Uterus (tissue), 4 donors: ENCODE results near the gene MAPKAPK2. TPM values are rescaled to one million over a fixed set of nuclear protein-coding genes. Genes with fewer than 3 reads are reported as not detected.
A peak's percentile ranks its signal among the peaks of the same experiment; 100 is the strongest.
"Not testable (repeated sequence)": the region's sequence is repeated elsewhere in the genome, so short reads cannot be mapped to it uniquely, and the experiment has no call there.

Experiments
- DNase-seq, 2 donors: peaks; one replicate each; pipeline ENCODE4 v3.0.0-alpha.2; 2019 to 2020
- H3K27ac ChIP-seq, 2 donors: fragments of 200-600 bp; sonication (generic); 1 replicate in 1 of 2; 2 replicates in 1 of 2; pipeline ENCODE4 v1.5.1; 2016 to 2018
- H3K27me3 ChIP-seq, 2 donors: fragments of 200-600 bp; sonication (generic); one replicate each; pipeline ENCODE4 v1.5.1; 2018 to 2019; ENCODE audit warnings: control low read depth in 1 of 2
- H3K36me3 ChIP-seq, 2 donors: fragments of 200-600 bp; sonication (generic); one replicate each; pipeline ENCODE4 v1.5.1; 2019; ENCODE audit warnings: control low read depth in 1 of 2
- H3K4me1 ChIP-seq, 2 donors: fragments of 200-600 bp; sonication (generic); one replicate each; pipeline ENCODE4 v1.5.1; 2018 to 2019; ENCODE audit warnings: control low read depth in 1 of 2
- H3K4me3 ChIP-seq, 2 donors: fragments of 200-600 bp; sonication (generic); 1 replicate in 1 of 2; 2 replicates in 1 of 2; pipeline ENCODE4 v1.5.1; 2018 to 2019; ENCODE audit warnings: mild to moderate bottlenecking in 1 of 2
- H3K9me3 ChIP-seq, 2 donors: fragments of 200-600 bp; sonication (generic); one replicate each; pipeline ENCODE4 v1.5.1; 2019; ENCODE audit warnings: control low read depth in 1 of 2
- POLR2A ChIP-seq, 2 donors: fragments of 450-650 bp; IDR thresholded peaks; one replicate each; pipeline ENCODE4 v1.6.1; 2016; ENCODE audit warnings: antibody characterized with exemption in 2 of 2, mild to moderate bottlenecking in 1 of 2, moderate library complexity in 1 of 2
- intact Hi-C: fragments of 100-400 bp; cut with DNase I; formaldehyde crosslinking; loops from one replicate; pipeline ENCODE4 v1.15.1; 2023; ENCODE audit warnings: low total_unique reads
- total RNA-seq, 4 donors: library from RNA; depleted of rRNA in 3 of 4; stranded (reverse); fragments of >200 nt in 3 of 4; gene quantifications; one replicate each; pipeline versions ENCODE4 v1.1.0 to v1.2.4, GENCODE V29; 2014 to 2023
- TF ChIP-seq, protein P1 (sequence below), 4 experiments: fragments of 200-600 bp in 2 of 4; fragments of 450-650 bp in 2 of 4; sonication (generic) in 2 of 4; IDR thresholded peaks; one replicate each; pipeline ENCODE4 v1.5.1; 2016 to 2019; ENCODE audit warnings: antibody characterized with exemption in 4 of 4, mild to moderate bottlenecking in 2 of 4, moderate library complexity in 1 of 4
- donor health status: DM: yes; HTN: yes; CAD: no.

MAPKAPK2 gene
- total RNA-seq, 4 donors from 2014 or later = 17.1 to 89.2 (median 27.4) TPM

DNA sequence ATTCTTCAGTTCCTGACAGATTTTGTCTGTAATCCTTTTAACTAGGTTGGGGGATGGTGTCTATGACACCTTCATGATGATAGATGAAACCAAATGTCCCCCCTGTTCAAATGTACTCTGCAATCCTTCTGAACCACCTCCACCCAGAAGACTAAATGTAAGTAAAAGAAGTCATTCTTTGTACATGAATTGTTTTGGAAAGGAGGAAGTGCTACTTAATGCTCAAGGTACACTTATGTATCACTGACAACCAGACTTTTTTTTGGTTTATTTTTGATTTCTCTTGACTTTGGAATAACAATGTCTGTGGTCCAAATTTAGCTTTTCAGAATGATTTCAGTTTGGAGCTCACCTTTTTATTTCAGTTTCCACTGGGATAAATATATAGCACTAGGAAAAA lies 47.1 kb upstream of the MAPKAPK2 start:
- Histone ChIP-seq H3K9me3 (no peaks in the 10 kb centered on the region), H3K27ac (peak overlapping the region in 1 of 2 donors; percentile 82), H3K27me3 (no peaks in the 10 kb centered on the region), H3K4me3 (no peak overlapping the region), H3K4me1 (peaks cover 0 to 7% of the 10 kb centered on the region in 2 donors), H3K36me3 (no peaks in the 10 kb centered on the region)
- TF ChIP-seq, protein P1, sequence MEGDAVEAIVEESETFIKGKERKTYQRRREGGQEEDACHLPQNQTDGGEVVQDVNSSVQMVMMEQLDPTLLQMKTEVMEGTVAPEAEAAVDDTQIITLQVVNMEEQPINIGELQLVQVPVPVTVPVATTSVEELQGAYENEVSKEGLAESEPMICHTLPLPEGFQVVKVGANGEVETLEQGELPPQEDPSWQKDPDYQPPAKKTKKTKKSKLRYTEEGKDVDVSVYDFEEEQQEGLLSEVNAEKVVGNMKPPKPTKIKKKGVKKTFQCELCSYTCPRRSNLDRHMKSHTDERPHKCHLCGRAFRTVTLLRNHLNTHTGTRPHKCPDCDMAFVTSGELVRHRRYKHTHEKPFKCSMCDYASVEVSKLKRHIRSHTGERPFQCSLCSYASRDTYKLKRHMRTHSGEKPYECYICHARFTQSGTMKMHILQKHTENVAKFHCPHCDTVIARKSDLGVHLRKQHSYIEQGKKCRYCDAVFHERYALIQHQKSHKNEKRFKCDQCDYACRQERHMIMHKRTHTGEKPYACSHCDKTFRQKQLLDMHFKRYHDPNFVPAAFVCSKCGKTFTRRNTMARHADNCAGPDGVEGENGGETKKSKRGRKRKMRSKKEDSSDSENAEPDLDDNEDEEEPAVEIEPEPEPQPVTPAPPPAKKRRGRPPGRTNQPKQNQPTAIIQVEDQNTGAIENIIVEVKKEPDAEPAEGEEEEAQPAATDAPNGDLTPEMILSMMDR (IDR thresholded peaks at IDR 0.05) = no peak
- TF ChIP-seq POLR2A (IDR thresholded peaks at IDR 0.05) = no peak
- intact Hi-C loops = no loop called here
- DNase-seq = no peak

- H3K27ac ChIP-seq, H3K9me3 ChIP-seq, DNase-seq, H3K4me3 ChIP-seq, H3K36me3 ChIP-seq, intact Hi-C loops, H3K27me3 ChIP-seq, H3K4me1 ChIP-seq: not testable (repeated sequence)
Measured at GRCh38 chr1:206642074-206642473, 42.6 kb upstream of the MAPKAPK2 start.

- TF ChIP-seq POLR2A (IDR thresholded peaks at IDR 0.05) = no peak
- TF ChIP-seq, protein P1 (IDR thresholded peaks at IDR 0.05) = no peak
- intact Hi-C loops = no loop called here
- no peaks in the 10 kb centered on the region for H3K9me3 ChIP-seq
- no peak for DNase-seq
- no peak overlapping the region for H3K27ac ChIP-seq
- H3K27me3 ChIP-seq = no peaks in the 10 kb centered on the region
- no peak overlapping the region for H3K4me3 ChIP-seq
- H3K36me3 ChIP-seq = no peaks in the 10 kb centered on the region
- no peaks in the 10 kb centered on the region for H3K4me1 ChIP-seq
Measured at GRCh38 chr1:206643118-206643698, 41.5 kb upstream of the MAPKAPK2 start.

DNA sequence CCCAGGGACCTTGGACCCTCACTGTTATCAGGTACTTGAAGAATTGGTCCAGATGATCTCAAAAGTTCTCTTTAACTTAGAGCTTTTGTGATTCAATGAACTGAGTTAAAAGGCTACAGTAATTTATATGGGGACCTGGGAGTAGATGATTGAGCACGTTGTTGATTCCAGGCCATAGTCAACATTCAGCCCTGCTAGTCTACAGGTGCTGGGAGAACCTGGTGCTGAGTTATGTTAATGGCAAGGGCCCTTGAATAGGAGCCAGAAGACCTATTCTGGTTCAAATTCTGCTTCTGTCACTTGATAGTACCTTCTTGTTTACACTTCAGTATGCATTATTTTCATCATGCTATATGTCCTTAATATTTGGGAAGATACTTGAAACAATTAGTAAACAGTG lies 38.2 kb upstream of the MAPKAPK2 start:
- no peaks in the 10 kb centered on the region for H3K4me1 ChIP-seq
- intact Hi-C loops = no loop called here
- no peaks in the 10 kb centered on the region for H3K27me3 ChIP-seq
- TF ChIP-seq, protein P1 (IDR thresholded peaks at IDR 0.05) = no peak
- no peak for TF ChIP-seq POLR2A (IDR thresholded peaks at IDR 0.05)
- no peak overlapping the region for H3K4me3 ChIP-seq
- H3K36me3 ChIP-seq = no peaks in the 10 kb centered on the region
- no peak for DNase-seq
- no peaks in the 10 kb centered on the region for H3K9me3 ChIP-seq
- no peak overlapping the region for H3K27ac ChIP-seq

DNA sequence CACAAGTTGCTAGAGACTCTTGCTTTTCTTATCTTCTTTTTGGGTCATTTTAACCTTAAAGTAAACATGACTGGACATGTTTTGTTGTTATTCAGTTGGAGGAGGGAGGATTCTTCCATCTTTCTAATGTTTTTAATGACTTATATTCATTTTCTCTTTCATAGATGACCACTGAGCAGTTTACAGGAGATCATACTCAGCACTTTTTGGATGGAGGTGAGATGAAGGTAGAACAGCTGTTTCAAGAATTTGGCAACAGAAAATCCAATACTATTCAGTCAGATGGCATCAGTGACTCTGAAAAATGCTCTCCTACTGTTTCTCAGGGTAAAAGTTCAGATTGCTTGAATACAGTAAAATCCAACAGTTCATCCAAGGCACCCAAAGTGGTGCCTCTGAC lies 37.5 kb upstream of the MAPKAPK2 start:
- no peak for TF ChIP-seq POLR2A (IDR thresholded peaks at IDR 0.05)
- TF ChIP-seq, protein P1 (IDR thresholded peaks at IDR 0.05) = no peak
- no peaks in the 10 kb centered on the region for H3K36me3 ChIP-seq
- intact Hi-C loops = no loop called here

More for the DNA sequence above, 37.5 kb upstream of the MAPKAPK2 start:
- Histone ChIP-seq H3K27me3 (no peaks in the 10 kb centered on the region), H3K4me1 (no peaks in the 10 kb centered on the region), H3K9me3 (no peaks in the 10 kb centered on the region), H3K4me3 (no peak overlapping the region), H3K27ac (no peak overlapping the region)
- DNase-seq = no peak
